H1 (cell line): ENCODE measurements around the gene CMSS1. TPM values are rescaled to one million over a fixed set of nuclear protein-coding genes. Genes with fewer than 3 reads are reported as not detected.

Source experiments
- CTCF ChIA-PET: fragments of 300-600 bp; sonication (Branson Sonifier 250); formaldehyde crosslinking; loops from one replicate; lab custom pipeline; 2021; ENCODE audit not compliant: partially characterized antibody; lab: Charles Lee
- POLR2A ChIA-PET: fragments of 300-600 bp; sonication (Branson Sonifier 250); formaldehyde crosslinking; loops from one replicate; lab custom pipeline; 2021; ENCODE audit warnings: inconsistent platforms; ENCODE audit not compliant: partially characterized antibody; lab: Charles Lee
- DNase-seq, 2 experiments: peaks; one replicate each; pipeline versions ENCODE4 v3.0.0 to v3.0.0-alpha.2; 2010 to 2022; ENCODE audit warnings: low spot score in 2 of 2, low read depth in 1 of 2, mixed read lengths in 1 of 2
- FAIRE-seq: peaks from 2 replicates; lab custom pipeline; 2011; peaks lifted over from hg19 to GRCh38; lab: Jason Lieb, UNC
- H2AFZ ChIP-seq: 2 replicates; pipeline ENCODE4 v1.8.1; 2012; ENCODE audit warnings: low read length, inconsistent platforms
- H2AK5ac ChIP-seq: 2 replicates; pipeline ENCODE4 v1.6.1; 2013; ENCODE audit warnings: low read depth, low read length
- H2BK120ac ChIP-seq: replicated peaks from 2 replicates; pipeline ENCODE3; 2013; ENCODE audit warnings: low read depth, low read length, inconsistent platforms
- H2BK12ac ChIP-seq: 2 replicates; pipeline ENCODE4 v1.6.1; 2013; ENCODE audit warnings: low read depth, low read length
- H2BK15ac ChIP-seq: 2 replicates; pipeline ENCODE4 v1.6.1; 2013; ENCODE audit warnings: low read length
- H2BK20ac ChIP-seq: 2 replicates; pipeline ENCODE4 v1.6.1; 2013; ENCODE audit warnings: low read length
- H2BK5ac ChIP-seq: 2 replicates; pipeline ENCODE4 v1.6.1; 2013; ENCODE audit warnings: low read depth, low read length
- H3K14ac ChIP-seq: 2 replicates; pipeline ENCODE4 v1.6.1; 2013; ENCODE audit warnings: inconsistent platforms; ENCODE audit not compliant: insufficient read length
- H3K18ac ChIP-seq: 2 replicates; pipeline ENCODE4 v1.6.1; 2013; ENCODE audit warnings: low read length; ENCODE audit errors: extremely low read depth
- H3K23ac ChIP-seq: 2 replicates; pipeline ENCODE4 v1.6.1; 2013; ENCODE audit warnings: inconsistent platforms; ENCODE audit not compliant: insufficient read length
- H3K23me2 ChIP-seq: 2 replicates; pipeline ENCODE4 v1.6.1; 2013; ENCODE audit warnings: low read depth, low read length
- H3K27ac ChIP-seq: 2 replicates; pipeline ENCODE4 v1.6.1; 2011; ENCODE audit warnings: low read depth, low read length, inconsistent platforms
- H3K27me3 ChIP-seq, 4 experiments: replicated peaks in 1 of 4; 1 replicate in 1 of 4; 2 replicates in 3 of 4; pipeline versions ENCODE4 v1.6.1 to v1.8.1; 2011 to 2013; ENCODE audit warnings: low read length in 3 of 4, mild to moderate bottlenecking in 3 of 4, inconsistent platforms in 2 of 4, mixed read lengths in 2 of 4, moderate library complexity in 1 of 4; ENCODE audit not compliant: control insufficient read depth in 3 of 4, insufficient read depth in 3 of 4; ENCODE audit errors: extremely low read depth in 1 of 4
- H3K36me3 ChIP-seq, 4 experiments: 2 replicates each; pipeline versions ENCODE4 v1.6.1 to v1.8.1; 2011 to 2013; ENCODE audit warnings: mild to moderate bottlenecking in 4 of 4, low read length in 3 of 4, moderate library complexity in 2 of 4, control low read depth in 1 of 4, inconsistent platforms in 1 of 4; ENCODE audit not compliant: insufficient read depth in 4 of 4, control insufficient read depth in 2 of 4
- H3K4ac ChIP-seq: replicated peaks from 2 replicates; pipeline ENCODE3; 2013; ENCODE audit warnings: low read length, low read depth, mixed read lengths, inconsistent platforms; ENCODE audit not compliant: insufficient read length
- H3K4me1 ChIP-seq, 4 experiments: replicated peaks in 1 of 4; 1 replicate in 1 of 4; 2 replicates in 3 of 4; pipeline versions ENCODE4 v1.6.1 to v1.8.1; 2011 to 2013; ENCODE audit warnings: low read length in 3 of 4, inconsistent platforms in 2 of 4, mixed read lengths in 1 of 4; ENCODE audit not compliant: insufficient read depth in 4 of 4, control insufficient read depth in 3 of 4
- H3K4me2 ChIP-seq, 2 experiments: 2 replicates each; pipeline versions ENCODE4 v1.6.1 to v1.8.1; 2011 to 2013; ENCODE audit warnings: low read depth in 2 of 2, low read length in 2 of 2, control low read depth in 1 of 2, inconsistent platforms in 1 of 2, mild to moderate bottlenecking in 1 of 2; ENCODE audit not compliant: insufficient read depth in 1 of 2
- H3K4me3 ChIP-seq, 4 experiments: fragments of 200-600, 300-600 bp in 1 of 4; sonication (generic), shearing (Covaris generic), sonication (Bioruptor Twin) in 1 of 4; 2 replicates each; pipeline versions ENCODE4 v1.5.1 to v1.8.1; 2011 to 2016; ENCODE audit warnings: low read length in 4 of 4, low read depth in 3 of 4, control low read depth in 2 of 4, inconsistent platforms in 2 of 4, mild to moderate bottlenecking in 2 of 4, mixed read lengths in 1 of 4, moderate library complexity in 1 of 4; ENCODE audit not compliant: insufficient read depth in 2 of 4; ENCODE audit errors: extremely low read depth in 1 of 4
- H3K56ac ChIP-seq: replicated peaks from 2 replicates; pipeline ENCODE3; 2013; ENCODE audit warnings: low read depth, mild to moderate bottlenecking, mixed read lengths, low read length, inconsistent platforms; ENCODE audit not compliant: insufficient read length
- H3K79me1 ChIP-seq: 2 replicates; pipeline ENCODE4 v1.6.1; 2013; ENCODE audit warnings: low read depth, low read length, control low read depth
- H3K79me2 ChIP-seq, 2 experiments: 2 replicates each; pipeline versions ENCODE4 v1.6.1 to v1.8.1; 2012 to 2013; ENCODE audit warnings: low read length in 2 of 2, mild to moderate bottlenecking in 2 of 2, inconsistent platforms in 1 of 2; ENCODE audit not compliant: insufficient read depth in 2 of 2, control insufficient read depth in 1 of 2
- H3K9ac ChIP-seq, 4 experiments: replicated peaks in 1 of 4; 1 replicate in 1 of 4; 2 replicates in 3 of 4; pipeline versions ENCODE4 v1.6.1 to v1.8.1; 2011 to 2013; ENCODE audit warnings: low read depth in 3 of 4, low read length in 3 of 4, control low read depth in 2 of 4, mild to moderate bottlenecking in 2 of 4, moderate library complexity in 2 of 4, inconsistent platforms in 1 of 4; ENCODE audit errors: extremely low read depth in 1 of 4
- H3K9me3 ChIP-seq, 2 experiments: 2 replicates each; pipeline versions ENCODE4 v1.6.1 to v1.8.1; 2012 to 2013; ENCODE audit warnings: mild to moderate bottlenecking in 2 of 2, moderate library complexity in 2 of 2, control low read depth in 1 of 2, inconsistent platforms in 1 of 2, low read depth in 1 of 2, low read length in 1 of 2, mixed read lengths in 1 of 2; ENCODE audit not compliant: insufficient read depth in 2 of 2
- H4K20me1 ChIP-seq, 2 experiments: replicated peaks in 1 of 2; 2 replicates each; pipeline versions ENCODE3 to v1.8.1; 2011 to 2013; ENCODE audit warnings: inconsistent platforms in 2 of 2, low read length in 2 of 2, mild to moderate bottlenecking in 1 of 2; ENCODE audit not compliant: insufficient read depth in 2 of 2, control insufficient read depth in 1 of 2
- H4K5ac ChIP-seq: 2 replicates; pipeline ENCODE4 v1.6.1; 2013; ENCODE audit warnings: low read length, low read depth, mixed read lengths, inconsistent platforms; ENCODE audit not compliant: insufficient read length
- H4K8ac ChIP-seq: 2 replicates; pipeline ENCODE4 v1.8.0; 2013; ENCODE audit warnings: mild to moderate bottlenecking, moderate library complexity, low read length, inconsistent platforms; ENCODE audit not compliant: insufficient read depth; ENCODE audit errors: extremely low read depth
- H4K91ac ChIP-seq: replicated peaks from 2 replicates; pipeline ENCODE3; 2013; ENCODE audit warnings: low read length, mixed read lengths, inconsistent platforms; ENCODE audit not compliant: insufficient read length
- KDM5A ChIP-seq: fragments of 200-600 bp; IDR thresholded peaks from 2 replicates; pipeline ENCODE4 v1.7.1; 2012; ENCODE audit warnings: mild to moderate bottlenecking, low read length, inconsistent platforms, mixed read lengths
- RNF2 ChIP-seq: fragments of 200-900, 300-1000 bp; sonication (generic); IDR thresholded peaks from 2 replicates; pipeline ENCODE4 v1.7.1; 2016; ENCODE audit warnings: borderline replicate concordance, low read depth, mild to moderate bottlenecking, antibody characterized with exemption, low read length; ENCODE audit not compliant: poor library complexity, severe bottlenecking; ENCODE audit errors: missing control alignments
- SIX5 ChIP-seq: IDR thresholded peaks from 2 replicates; pipeline ENCODE4 v1.6.1; 2011; ENCODE audit warnings: mild to moderate bottlenecking, low read depth, low read length
- SP1 ChIP-seq: IDR thresholded peaks from 2 replicates; pipeline ENCODE4 v1.6.1; 2011; ENCODE audit warnings: low read depth, low read length
- polyA plus RNA-seq, 7 experiments: library from polyadenylated mRNA; depleted of rRNA in 3 of 7; stranded (reverse) in 5 of 7; unstranded in 2 of 7; fragments of >200 nt in 5 of 7; fragments of 200-250 nt in 2 of 7; gene quantifications; 1 replicate in 5 of 7; 2 replicates in 1 of 7; 4 replicates in 1 of 7; pipeline versions ENCODE4 v1.2.1 to v1.2.3, GENCODE V29; 2011 to 2013; ENCODE audit warnings: missing spikeins in 2 of 7, mixed read lengths in 2 of 7
- total RNA-seq: library from RNA; stranded (reverse); fragmentation: NEBNext Ultra II Directional; extraction: Animal tissue kit (Norgen Biotek cat#: 25700); gene quantifications from 2 replicates; pipeline ENCODE4 v1.2.1, GENCODE V29; 2021
- TF ChIP-seq, protein P1 (sequence below): IDR thresholded peaks from 2 replicates; pipeline ENCODE4 v1.6.1; 2011; ENCODE audit warnings: low read length, improper control_type of control experiment
- TF ChIP-seq, protein P2 (sequence below): IDR thresholded peaks from 2 replicates; pipeline ENCODE4 v1.6.1; 2012; ENCODE audit warnings: low read length, inconsistent platforms

Gene CMSS1
- total and polyA plus RNA-seq, 2 of the 8 experiments (the other 6 are each of a cell fraction or from before 2014, with no cell fraction given): 15.2 to 75.1 TPM

DNA sequence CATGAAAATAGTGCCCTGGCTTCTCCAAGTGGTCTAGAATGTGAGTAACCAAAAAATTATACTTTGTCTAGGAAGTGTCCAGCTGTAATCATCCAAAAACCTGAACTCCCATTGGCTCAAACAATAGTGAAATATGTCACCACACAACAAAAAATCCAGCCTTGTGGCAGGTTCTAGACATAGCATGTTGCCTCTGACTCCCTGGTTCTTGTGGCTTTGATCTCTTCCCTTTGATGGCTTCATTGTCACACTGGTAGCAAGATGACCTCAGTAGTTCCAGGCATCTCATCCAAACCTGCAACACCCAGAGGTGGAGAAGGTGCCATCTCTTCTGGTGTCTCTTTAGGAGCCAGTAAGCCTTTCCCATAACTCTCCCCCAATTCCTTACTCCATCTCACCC lies 74.7 kb downstream of the CMSS1 start:
- Histone ChIP-seq H2BK120ac (no peak overlapping the region), H3K14ac (no peak overlapping the region), H4K8ac (no peak overlapping the region), H2BK12ac (peak overlapping the region; percentile 27; the same call in 1 of the 2 replicates), H3K4ac (no peak overlapping the region), H2AK5ac (no peak overlapping the region), H2BK5ac (no peak overlapping the region), H3K79me1 (no peaks in the 10 kb centered on the region; the same call in 1 of the 2 replicates), H3K23me2 (no peaks in the 10 kb centered on the region), H3K36me3 (no peaks in the 10 kb centered on the region), H2BK15ac (no peak overlapping the region), H3K27ac (no peak overlapping the region), H3K79me2 (0 out of 4 replicates have a peak, but pooled peaks cover 0 to 2% of the 10 kb centered on the region in 2 experiments), H4K91ac (no peak overlapping the region), H3K9ac (no peak overlapping the region), H3K4me3 (no peak overlapping the region), H2BK20ac (no peak overlapping the region), H4K20me1 (no peaks in the 10 kb centered on the region), H3K4me2 (no peak overlapping the region), H3K27me3 (no peaks in the 10 kb centered on the region), H3K23ac (no peak overlapping the region), H4K5ac (no peak overlapping the region), H3K56ac (no peak overlapping the region), H3K9me3 (no peaks in the 10 kb centered on the region), H3K4me1 (peaks cover 0 to 5% (median 1%) of the 10 kb centered on the region in 4 experiments; a peak in 3 of 7 replicates), H3K18ac (no peak overlapping the region), H2AFZ (no peak overlapping the region)
- ChIA-PET CTCF (no interaction called here), POLR2A (interaction anchor here (1.0 kb wide), 1 partner anchor 16 kb away, joined by 3 read pairs; no protein-coding TSS in a partner anchor)
- FAIRE-seq: no peak
- no peak for DNase-seq
- TF ChIP-seq SIX5 (no peak), RNF2 (no peak), SP1 (no peak), KDM5A (no peak)
- TF ChIP-seq, protein P1, sequence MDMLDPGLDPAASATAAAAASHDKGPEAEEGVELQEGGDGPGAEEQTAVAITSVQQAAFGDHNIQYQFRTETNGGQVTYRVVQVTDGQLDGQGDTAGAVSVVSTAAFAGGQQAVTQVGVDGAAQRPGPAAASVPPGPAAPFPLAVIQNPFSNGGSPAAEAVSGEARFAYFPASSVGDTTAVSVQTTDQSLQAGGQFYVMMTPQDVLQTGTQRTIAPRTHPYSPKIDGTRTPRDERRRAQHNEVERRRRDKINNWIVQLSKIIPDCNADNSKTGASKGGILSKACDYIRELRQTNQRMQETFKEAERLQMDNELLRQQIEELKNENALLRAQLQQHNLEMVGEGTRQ: no peak
- TF ChIP-seq, protein P2, sequence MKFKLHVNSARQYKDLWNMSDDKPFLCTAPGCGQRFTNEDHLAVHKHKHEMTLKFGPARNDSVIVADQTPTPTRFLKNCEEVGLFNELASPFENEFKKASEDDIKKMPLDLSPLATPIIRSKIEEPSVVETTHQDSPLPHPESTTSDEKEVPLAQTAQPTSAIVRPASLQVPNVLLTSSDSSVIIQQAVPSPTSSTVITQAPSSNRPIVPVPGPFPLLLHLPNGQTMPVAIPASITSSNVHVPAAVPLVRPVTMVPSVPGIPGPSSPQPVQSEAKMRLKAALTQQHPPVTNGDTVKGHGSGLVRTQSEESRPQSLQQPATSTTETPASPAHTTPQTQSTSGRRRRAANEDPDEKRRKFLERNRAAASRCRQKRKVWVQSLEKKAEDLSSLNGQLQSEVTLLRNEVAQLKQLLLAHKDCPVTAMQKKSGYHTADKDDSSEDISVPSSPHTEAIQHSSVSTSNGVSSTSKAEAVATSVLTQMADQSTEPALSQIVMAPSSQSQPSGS: no peak
